Type B pancreatic cell (in vitro differentiated cells): ENCODE data around the gene KCNF1. TPM values are rescaled to one million over a fixed set of nuclear protein-coding genes. Genes with fewer than 3 reads are reported as not detected.

Experiments
- DNase-seq: peaks from one replicate; pipeline ENCODE4 v3.0.0; 2021; ENCODE audit warnings: mixed read lengths; ENCODE audit not compliant: unreplicated experiment; ENCODE audit errors: extremely low spot score
- H3K27ac Mint-ChIP-seq: 2 replicates; pipeline ENCODE4 v1.8.0; 2021; ENCODE audit warnings: mild to moderate bottlenecking, mixed read lengths
- H3K27me3 Mint-ChIP-seq: 2 replicates; pipeline ENCODE4 v1.8.0; 2021; ENCODE audit warnings: mixed read lengths
- H3K36me3 Mint-ChIP-seq: 2 replicates; pipeline ENCODE4 v1.8.0; 2021; ENCODE audit warnings: mixed read lengths
- H3K4me1 Mint-ChIP-seq: one replicate; pipeline ENCODE4 v1.8.0; 2021; ENCODE audit warnings: mixed read lengths; ENCODE audit not compliant: unreplicated experiment
- H3K4me3 Mint-ChIP-seq: 2 replicates; pipeline ENCODE4 v1.8.0; 2021; ENCODE audit warnings: mild to moderate bottlenecking, mixed read lengths
- H3K9me3 Mint-ChIP-seq: 2 replicates; pipeline ENCODE4 v1.8.0; 2021; ENCODE audit warnings: mixed read lengths
- total RNA-seq: library from RNA; stranded (reverse); gene quantifications from 2 replicates; pipeline ENCODE4 v1.2.1, GENCODE V29; 2021; ENCODE audit warnings: low replicate concordance
- TF ChIP-seq, protein P1 (sequence below): fragments of 200-600 bp; sonication (generic); conservative IDR thresholded peaks from 2 replicates; pipeline ENCODE4 v1.5.0; 2021; ENCODE audit warnings: antibody characterized with exemption, mild to moderate bottlenecking

Gene KCNF1
- total RNA-seq, 1 donor from 2014 or later, result 3.6 TPM

DNA sequence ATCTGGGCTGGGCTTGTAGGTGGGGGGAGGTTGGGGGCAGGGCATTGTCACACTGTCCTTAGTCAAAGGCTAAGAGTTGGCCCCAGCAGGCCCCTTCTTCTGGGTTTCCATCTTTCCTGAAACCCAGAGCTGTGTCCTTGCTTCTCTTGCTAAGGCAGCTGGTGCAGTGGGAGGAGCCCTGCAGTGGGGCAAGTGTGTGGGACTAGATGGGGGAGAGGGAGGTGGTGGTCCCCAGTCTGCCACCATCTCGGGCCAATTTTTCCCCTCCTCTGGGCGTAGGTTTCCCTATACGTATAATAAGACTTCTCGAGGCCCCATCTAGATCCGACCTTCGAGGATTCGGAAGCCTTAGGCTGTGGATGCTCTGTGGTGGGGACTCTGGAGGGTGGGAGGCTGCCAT, 3.5 kb downstream of the KCNF1 start:
- no peak overlapping the region for H3K4me3 Mint-ChIP-seq
- TF ChIP-seq, protein P1, sequence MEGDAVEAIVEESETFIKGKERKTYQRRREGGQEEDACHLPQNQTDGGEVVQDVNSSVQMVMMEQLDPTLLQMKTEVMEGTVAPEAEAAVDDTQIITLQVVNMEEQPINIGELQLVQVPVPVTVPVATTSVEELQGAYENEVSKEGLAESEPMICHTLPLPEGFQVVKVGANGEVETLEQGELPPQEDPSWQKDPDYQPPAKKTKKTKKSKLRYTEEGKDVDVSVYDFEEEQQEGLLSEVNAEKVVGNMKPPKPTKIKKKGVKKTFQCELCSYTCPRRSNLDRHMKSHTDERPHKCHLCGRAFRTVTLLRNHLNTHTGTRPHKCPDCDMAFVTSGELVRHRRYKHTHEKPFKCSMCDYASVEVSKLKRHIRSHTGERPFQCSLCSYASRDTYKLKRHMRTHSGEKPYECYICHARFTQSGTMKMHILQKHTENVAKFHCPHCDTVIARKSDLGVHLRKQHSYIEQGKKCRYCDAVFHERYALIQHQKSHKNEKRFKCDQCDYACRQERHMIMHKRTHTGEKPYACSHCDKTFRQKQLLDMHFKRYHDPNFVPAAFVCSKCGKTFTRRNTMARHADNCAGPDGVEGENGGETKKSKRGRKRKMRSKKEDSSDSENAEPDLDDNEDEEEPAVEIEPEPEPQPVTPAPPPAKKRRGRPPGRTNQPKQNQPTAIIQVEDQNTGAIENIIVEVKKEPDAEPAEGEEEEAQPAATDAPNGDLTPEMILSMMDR, result no peak
- no peak overlapping the region for H3K27ac Mint-ChIP-seq
- H3K27me3 Mint-ChIP-seq, result peaks cover 65% of the 10 kb centered on the region
- no peak for DNase-seq
- H3K36me3 Mint-ChIP-seq, result no peaks in the 10 kb centered on the region
- no peaks in the 10 kb centered on the region for H3K9me3 Mint-ChIP-seq
- peaks cover 15% of the 10 kb centered on the region for H3K4me1 Mint-ChIP-seq

DNA sequence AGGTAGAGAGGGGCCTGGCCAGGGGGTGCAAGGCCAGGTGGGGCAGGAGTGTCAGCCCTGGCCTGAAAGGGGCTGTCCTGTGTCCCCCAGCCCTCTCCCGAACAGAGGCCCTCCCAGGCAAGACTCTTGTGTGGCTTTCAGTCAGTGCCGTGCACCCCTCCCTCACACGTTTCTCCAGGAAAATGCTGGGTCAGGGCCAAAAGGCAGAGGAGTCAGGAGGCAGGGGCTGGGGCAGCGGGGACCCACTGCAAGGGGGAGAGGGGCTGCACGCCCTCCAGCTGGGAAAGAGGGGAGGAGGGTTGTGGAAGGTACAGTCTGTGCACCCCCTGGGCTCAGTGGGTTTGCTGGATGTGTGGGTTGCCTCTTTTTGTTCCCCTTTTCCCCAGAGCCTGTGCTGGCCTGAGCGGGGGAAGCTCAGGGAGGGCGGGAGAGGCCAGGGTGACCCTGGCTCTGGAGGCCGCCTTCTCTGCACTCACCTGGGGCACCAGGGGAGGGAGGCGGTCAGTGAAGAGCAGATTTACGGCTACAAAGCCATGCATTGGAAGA, 4.1 kb downstream of the KCNF1 start:
- Mint-ChIP-seq H3K27ac (no peak overlapping the region), H3K9me3 (no peaks in the 10 kb centered on the region), H3K27me3 (peaks cover 62% of the 10 kb centered on the region), H3K4me3 (no peak overlapping the region), H3K36me3 (no peaks in the 10 kb centered on the region), H3K4me1 (peaks cover 14% of the 10 kb centered on the region)
- TF ChIP-seq, protein P1, result no peak
- DNase-seq, result no peak

DNA sequence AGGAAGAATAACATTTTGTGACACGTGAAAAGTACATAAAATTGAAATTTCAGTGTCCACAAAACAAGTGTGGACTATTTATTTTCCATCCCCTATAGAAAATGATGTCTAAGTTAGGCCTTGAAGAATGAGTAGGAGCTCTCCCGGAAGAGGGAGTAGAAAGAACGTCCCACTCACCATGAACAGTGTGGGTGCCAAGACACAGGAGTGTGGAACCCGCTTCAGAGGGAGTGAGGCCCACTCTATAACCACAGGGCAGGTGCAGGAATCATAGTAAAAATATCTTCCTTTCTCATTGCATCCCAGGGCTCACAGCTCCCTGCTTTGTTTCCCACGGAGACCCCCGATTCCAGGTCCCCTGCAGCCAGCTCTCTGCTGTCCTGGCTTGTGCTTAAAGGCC, 5.2 kb downstream of the KCNF1 start:
- Mint-ChIP-seq H3K27ac (no peak overlapping the region), H3K36me3 (no peaks in the 10 kb centered on the region), H3K9me3 (no peaks in the 10 kb centered on the region), H3K4me1 (peaks cover 10% of the 10 kb centered on the region), H3K27me3 (peaks cover 56% of the 10 kb centered on the region), H3K4me3 (no peak overlapping the region)
- TF ChIP-seq, protein P1, result no peak
- DNase-seq, result no peak

DNA sequence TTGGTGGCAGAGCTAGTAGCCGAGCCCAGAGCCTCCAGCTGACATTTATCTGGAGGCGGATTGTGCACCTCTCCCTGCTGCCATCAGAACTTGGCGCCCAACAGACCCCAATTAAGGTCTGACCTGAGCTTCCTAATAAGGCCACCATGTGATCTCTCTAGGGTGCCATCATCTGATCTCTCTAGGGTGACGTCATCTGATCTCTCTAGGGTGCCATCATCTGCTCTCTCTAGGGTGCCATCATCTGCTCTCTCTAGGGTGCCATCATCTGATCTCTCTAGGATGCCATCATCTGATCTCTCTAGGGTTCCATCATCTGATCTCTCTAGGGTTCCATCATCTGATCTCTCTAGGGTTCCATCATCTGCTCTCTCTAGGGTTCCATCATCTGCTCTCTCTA, 6.2 kb downstream of the KCNF1 start:
- Mint-ChIP-seq H3K27ac (no peak overlapping the region), H3K36me3 (no peaks in the 10 kb centered on the region), H3K4me3 (no peak overlapping the region), H3K4me1 (peaks cover 10% of the 10 kb centered on the region), H3K9me3 (no peaks in the 10 kb centered on the region), H3K27me3 (peaks cover 50% of the 10 kb centered on the region)
- TF ChIP-seq, protein P1, result no peak
- DNase-seq, result no peak

DNA sequence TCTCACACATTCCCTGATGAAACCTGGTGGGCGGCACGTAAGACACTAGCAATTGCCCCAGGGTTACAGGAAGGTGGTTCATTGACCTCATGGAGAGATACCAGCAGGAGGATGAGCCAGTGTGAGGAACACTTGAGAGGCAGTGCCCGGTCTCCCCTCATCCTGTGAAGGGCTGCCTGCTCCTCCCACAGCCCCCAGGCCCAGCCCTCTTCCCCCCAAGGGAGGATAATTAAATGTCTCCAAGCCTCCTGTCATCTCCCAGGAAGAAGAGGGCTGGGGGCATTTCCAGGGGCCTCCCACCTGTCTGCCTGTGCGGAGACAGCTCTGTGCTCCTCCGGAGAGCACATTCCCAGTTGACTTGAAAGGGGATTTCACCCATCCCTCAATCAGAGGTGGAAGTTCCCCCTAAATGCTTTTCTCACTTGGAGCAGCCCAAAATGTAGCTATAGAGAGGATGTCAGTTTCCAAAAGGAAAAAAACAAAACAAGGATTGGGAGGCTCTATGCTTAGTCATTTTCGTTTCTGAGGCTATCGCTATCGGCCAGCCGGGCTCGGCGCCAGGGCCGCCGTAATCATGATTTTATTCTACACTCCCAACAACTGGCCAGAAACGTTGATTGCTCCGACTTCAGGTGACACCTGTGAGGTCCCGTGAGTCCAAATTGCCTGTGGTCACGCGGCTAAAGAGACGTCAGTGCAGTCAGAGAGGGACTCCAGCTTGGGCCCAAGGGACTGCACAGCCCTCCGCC, 7.1 kb downstream of the KCNF1 start:
- peaks cover 10% of the 10 kb centered on the region for H3K4me1 Mint-ChIP-seq
- no peak for DNase-seq
- TF ChIP-seq, protein P1, result no peak
- peaks cover 42% of the 10 kb centered on the region for H3K27me3 Mint-ChIP-seq
- no peak overlapping the region for H3K4me3 Mint-ChIP-seq
- no peaks in the 10 kb centered on the region for H3K36me3 Mint-ChIP-seq
- H3K27ac Mint-ChIP-seq, result no peak overlapping the region
- no peaks in the 10 kb centered on the region for H3K9me3 Mint-ChIP-seq
